K562 (cell line): ENCODE data around the gene TIFAB. TPM values are rescaled to one million over a fixed set of nuclear protein-coding genes. Genes with fewer than 3 reads are reported as not detected.
A peak's percentile ranks its signal among the peaks of the same experiment; 100 is the strongest.

Experiments used
- ARID1B ChIP-seq: fragments of 450-650 bp; IDR thresholded peaks from 2 replicates; pipeline ENCODE4 v1.6.1; 2016; ENCODE audit warnings: antibody characterized with exemption, mild to moderate bottlenecking, inconsistent platforms
- ATF3 ChIP-seq, 2 experiments: fragments of 450-650 bp in 1 of 2; sonication (generic) in 1 of 2; formaldehyde crosslinking in 1 of 2; IDR thresholded peaks in 1 of 2; conservative IDR thresholded peaks in 1 of 2; 2 replicates each; pipeline versions ENCODE4 v1.6.1 to v1.8.1; 2016 to 2023; ENCODE audit warnings: mild to moderate bottlenecking in 2 of 2, moderate library complexity in 2 of 2, inconsistent platforms in 1 of 2, missing genetic modification reagents in 1 of 2
- CTCF ChIP-seq, 3 experiments: IDR thresholded peaks in 2 of 3; conservative IDR thresholded peaks in 1 of 3; 2 replicates each; pipeline ENCODE4 v1.5.1; 2011 to 2012; ENCODE audit warnings: low read length in 3 of 3, mild to moderate bottlenecking in 3 of 3, control low read depth in 2 of 3, improper control_type of control experiment in 1 of 3, inconsistent platforms in 1 of 3, low read depth in 1 of 3, mixed read lengths in 1 of 3, moderate library complexity in 1 of 3; ENCODE audit not compliant: insufficient read depth in 2 of 3
- DPF2 ChIP-seq: fragments of 450-650 bp; IDR thresholded peaks from 2 replicates; pipeline ENCODE4 v1.6.1; 2016
- E2F6 ChIP-seq, 2 experiments: IDR thresholded peaks; 2 replicates each; pipeline ENCODE4 v1.6.1; 2011; ENCODE audit warnings: borderline replicate concordance in 1 of 2, control low read depth in 1 of 2, low read depth in 1 of 2, low read length in 1 of 2, mild to moderate bottlenecking in 1 of 2, mixed read lengths in 1 of 2, moderate library complexity in 1 of 2; ENCODE audit not compliant: insufficient read depth in 1 of 2, insufficient read length in 1 of 2, poor library complexity in 1 of 2, severe bottlenecking in 1 of 2; ENCODE audit errors: extremely low read depth in 1 of 2
- ESRRA ChIP-seq: fragments of 450-650 bp; IDR thresholded peaks from 2 replicates; pipeline ENCODE4 v1.6.1; 2014; ENCODE audit warnings: low read depth, mild to moderate bottlenecking, moderate library complexity, borderline replicate concordance
- JUNB ChIP-seq: fragments of 450-650 bp; formaldehyde crosslinking; conservative IDR thresholded peaks from 2 replicates; pipeline ENCODE4 v1.4.0; 2020; ENCODE audit warnings: mild to moderate bottlenecking
- MYC ChIP-seq, 2 experiments: fragments of 250-450 bp in 1 of 2; sonication (Bioruptor Pico) in 1 of 2; IDR thresholded peaks; 2 replicates each; pipeline versions ENCODE4 v1.5.1 to v1.6.1; 2012 to 2021; ENCODE audit warnings: low read depth in 2 of 2, borderline replicate concordance in 1 of 2, improper control_type of control experiment in 1 of 2, low read length in 1 of 2, mild to moderate bottlenecking in 1 of 2, moderate library complexity in 1 of 2
- NBN ChIP-seq: fragments of 450-650 bp; IDR thresholded peaks from 2 replicates; pipeline ENCODE4 v1.6.1; 2016; ENCODE audit warnings: low read depth, mild to moderate bottlenecking
- PHF8 ChIP-seq: fragments of 200-600 bp; sonication (generic); IDR thresholded peaks from 2 replicates; pipeline ENCODE4 v1.6.1; 2012; ENCODE audit warnings: mixed run types, mild to moderate bottlenecking, inconsistent platforms, low read length, moderate library complexity, borderline replicate concordance
- PRDM10 ChIP-seq: fragments of 450-650 bp; IDR thresholded peaks from 2 replicates; pipeline ENCODE4 v1.6.1; 2018; ENCODE audit not compliant: partially characterized antibody
- SMARCC2 ChIP-seq: fragments of 450-650 bp; IDR thresholded peaks from 2 replicates; pipeline ENCODE4 v1.6.1; 2017; ENCODE audit warnings: antibody characterized with exemption, moderate library complexity, mild to moderate bottlenecking, low read depth
- SRF ChIP-seq, 2 experiments: fragments of 250-450, 450-650 bp in 1 of 2; sonication (Bioruptor Pico) in 1 of 2; sonication (generic) in 1 of 2; formaldehyde crosslinking; IDR thresholded peaks; 2 replicates each; pipeline versions ENCODE4 v1.5.0 to v1.5.1; 2020 to 2022; ENCODE audit warnings: mild to moderate bottlenecking in 1 of 2, missing genetic modification reagents in 1 of 2
- ZKSCAN1 ChIP-seq: fragments of 150-350 bp; IDR thresholded peaks from 2 replicates; pipeline ENCODE4 v1.6.1; 2016; ENCODE audit warnings: low read depth, low read length
- polyA plus RNA-seq, 8 experiments: library from polyadenylated mRNA; depleted of rRNA in 4 of 8; stranded (reverse) in 5 of 8; unstranded in 3 of 8; fragments of >200 nt; fragmentation: Nextera tagmentation in 2 of 8; fragmentation: Illumina TruSeq in 1 of 8; extraction: Ambion mirVana in 2 of 8; extraction: Trizol in 1 of 8; gene quantifications; 2 replicates each; pipeline versions ENCODE4 v1.2.1 to v1.2.3, GENCODE V29; 2011 to 2014; ENCODE audit warnings: inconsistent platforms in 1 of 8, missing spikeins in 1 of 8
- total RNA-seq, 7 experiments: library from RNA; depleted of rRNA in 6 of 7; stranded (reverse); fragments of >200 nt in 6 of 7; fragmentation: Illumina TruSeq in 2 of 7; extraction: Trizol in 2 of 7; gene quantifications; 2 replicates each; pipeline versions ENCODE4 v1.2.1 to v1.2.3, GENCODE V29; 2011 to 2021; ENCODE audit warnings: low replicate concordance in 1 of 7

The TIFAB gene
- total and polyA plus RNA-seq, 9 of the 15 experiments (the other 6 are each of a cell fraction or from before 2014, with no cell fraction given), result not detected

GRCh38 chr5:135437422-135437795 lies 14.7 kb downstream of the TIFAB start (continued):
- TF ChIP-seq E2F6 (IDR thresholded peaks at IDR 0.05; ENCODE audit: borderline replicate concordance in 1 of 2, extremely low read depth in 1 of 2, insufficient read depth in 1 of 2, insufficient read length in 1 of 2, low read depth in 1 of 2, low read length in 1 of 2, poor library complexity in 1 of 2, severe bottlenecking in 1 of 2) (peak in 1 of 2 experiments; percentile 5), ATF3 (IDR thresholded peaks at IDR 0.05) (peak; percentile 53; the same call in 1 of the 2 replicates), ATF3 (CRISPR knock-in tag; conservative IDR thresholded peaks at IDR 0.05) (no peak), DPF2 (peak; percentile 77), JUNB (CRISPR knock-in tag) (no peak), MYC (IDR thresholded peaks at IDR 0.05; ENCODE audit: low read depth, low read length) (0 out of 2 replicates have a peak, but pooled peaks have one; percentile 20), MYC (CRISPR knock-in tag; IDR thresholded peaks at IDR 0.05; ENCODE audit: borderline replicate concordance, low read depth) (no peak), PHF8 (peak; percentile 10; the same call in 1 of the 2 replicates), ESRRA (peak; percentile 61; the same call in 1 of the 2 replicates), ARID1B (peak; percentile 74), PRDM10 (peak; percentile 29), SRF (CRISPR knock-in tag; IDR thresholded peaks at IDR 0.05) (peak in 1 of 2 experiments; percentile 33; a peak in 1 of 4 replicates), SMARCC2 (0 out of 2 replicates have a peak, but pooled peaks have one; percentile 54), ZKSCAN1 (0 out of 2 replicates have a peak, but pooled peaks have one; percentile 21), CTCF (IDR thresholded peaks at IDR 0.05 in 2 of 3, conservative IDR thresholded peaks at IDR 0.05 in 1 of 3; ENCODE audit: insufficient read depth in 2 of 3, low read depth in 1 of 3, low read length in 3 of 3) (0 out of 6 replicates have a peak, but pooled peaks of 1 of the 3 experiments have one; percentile 2), NBN (peak; percentile 55; the same call in 1 of the 2 replicates)
